ENCODE results near the gene MT1X.

DNA sequence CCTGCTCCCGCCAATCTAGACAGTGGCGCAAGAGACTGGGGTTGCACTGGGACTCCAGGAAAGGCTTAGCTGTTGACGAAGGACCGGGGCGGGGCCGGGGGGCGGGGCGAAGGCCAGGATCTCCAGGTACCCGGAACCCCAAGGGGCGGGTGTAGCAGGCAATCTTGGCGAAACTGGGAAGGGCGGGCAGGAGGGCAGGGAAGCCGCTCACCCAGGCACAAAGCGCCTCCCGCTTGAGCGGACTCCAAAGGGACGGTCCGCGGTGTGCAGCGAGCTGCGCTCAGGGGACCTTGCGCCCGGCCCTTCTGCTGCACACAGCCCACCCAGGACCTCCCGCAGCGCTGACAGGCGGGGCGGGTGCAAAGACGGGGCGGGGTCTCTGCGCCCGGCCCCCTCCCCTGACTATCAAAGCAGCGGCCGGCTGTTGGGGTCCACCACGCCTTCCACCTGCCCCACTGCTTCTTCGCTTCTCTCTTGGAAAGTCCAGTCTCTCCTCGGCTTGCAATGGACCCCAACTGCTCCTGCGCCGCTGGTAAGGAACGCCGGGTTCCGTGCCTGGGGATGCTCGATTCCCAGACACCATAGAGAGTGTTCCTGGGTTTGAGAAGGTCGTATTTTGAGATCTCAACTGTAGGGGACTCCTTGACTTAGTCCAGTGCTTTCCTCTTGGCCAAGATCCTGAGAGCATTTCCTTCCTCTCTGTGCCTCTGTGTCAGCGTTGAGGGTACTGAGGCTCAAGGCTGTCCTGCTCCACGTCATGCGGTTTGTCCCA is 24.5 kb upstream of the MT1X start, which contains the start of gene MT1F:
- TF ChIP-seq, protein P1, sequence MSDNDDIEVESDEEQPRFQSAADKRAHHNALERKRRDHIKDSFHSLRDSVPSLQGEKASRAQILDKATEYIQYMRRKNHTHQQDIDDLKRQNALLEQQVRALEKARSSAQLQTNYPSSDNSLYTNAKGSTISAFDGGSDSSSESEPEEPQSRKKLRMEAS (IDR thresholded peaks at IDR 0.05), result peak; percentile 48
- TF ChIP-seq, protein P2, sequence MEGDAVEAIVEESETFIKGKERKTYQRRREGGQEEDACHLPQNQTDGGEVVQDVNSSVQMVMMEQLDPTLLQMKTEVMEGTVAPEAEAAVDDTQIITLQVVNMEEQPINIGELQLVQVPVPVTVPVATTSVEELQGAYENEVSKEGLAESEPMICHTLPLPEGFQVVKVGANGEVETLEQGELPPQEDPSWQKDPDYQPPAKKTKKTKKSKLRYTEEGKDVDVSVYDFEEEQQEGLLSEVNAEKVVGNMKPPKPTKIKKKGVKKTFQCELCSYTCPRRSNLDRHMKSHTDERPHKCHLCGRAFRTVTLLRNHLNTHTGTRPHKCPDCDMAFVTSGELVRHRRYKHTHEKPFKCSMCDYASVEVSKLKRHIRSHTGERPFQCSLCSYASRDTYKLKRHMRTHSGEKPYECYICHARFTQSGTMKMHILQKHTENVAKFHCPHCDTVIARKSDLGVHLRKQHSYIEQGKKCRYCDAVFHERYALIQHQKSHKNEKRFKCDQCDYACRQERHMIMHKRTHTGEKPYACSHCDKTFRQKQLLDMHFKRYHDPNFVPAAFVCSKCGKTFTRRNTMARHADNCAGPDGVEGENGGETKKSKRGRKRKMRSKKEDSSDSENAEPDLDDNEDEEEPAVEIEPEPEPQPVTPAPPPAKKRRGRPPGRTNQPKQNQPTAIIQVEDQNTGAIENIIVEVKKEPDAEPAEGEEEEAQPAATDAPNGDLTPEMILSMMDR (IDR thresholded peaks at IDR 0.05; ENCODE audit: low read depth, low read length, missing input control), result no peak
- TF ChIP-seq RAD21 (IDR thresholded peaks at IDR 0.05), result peak; percentile 42 to 67
